ENCODE data around the gene DIRAS2. TPM values are rescaled to one million over a fixed set of nuclear protein-coding genes. Genes with fewer than 3 reads are reported as not detected.

Gene DIRAS2
- total RNA-seq, 4 donors from 2014 or later = 1.8 to 3.6 (median 2.8) TPM

GRCh38 chr9:90607701-90608516 lies 34.7 kb downstream of the DIRAS2 start:
- H3K9me3 ChIP-seq = no peaks in the 10 kb centered on the region
- H3K4me1 ChIP-seq = no peaks in the 10 kb centered on the region
- no peaks in the 10 kb centered on the region for H3K36me3 ChIP-seq
- no peaks in the 10 kb centered on the region for H3K27me3 ChIP-seq
- no peak overlapping the region for H3K4me3 ChIP-seq
- 59 to 65% methylated on average over 10 of the region's 10 CpGs for WGBS, 2 donors
- DNase-seq (ENCODE audit: low spot score in 2 of 2) = no peak
- TF ChIP-seq CTCF (IDR thresholded peaks at IDR 0.05) (no peak), EP300 (IDR thresholded peaks at IDR 0.05) (no peak), POLR2A (IDR thresholded peaks at IDR 0.05) (no peak)
- H3K27ac ChIP-seq = no peak overlapping the region

GRCh38 chr9:90600029-90600428 lies 42.6 kb downstream of the DIRAS2 start:
- Histone ChIP-seq H3K4me1 (no peaks in the 10 kb centered on the region), H3K27me3 (no peaks in the 10 kb centered on the region), H3K9me3 (no peaks in the 10 kb centered on the region), H3K27ac (no peak overlapping the region), H3K4me3 (no peak overlapping the region), H3K36me3 (no peaks in the 10 kb centered on the region)
- DNase-seq (ENCODE audit: low spot score in 2 of 2) = no peak
- 60 to 81% methylated on average over 1 of the region's 1 CpG for WGBS, 2 donors
- TF ChIP-seq POLR2A (IDR thresholded peaks at IDR 0.05) = no peak
- no peak for TF ChIP-seq CTCF (IDR thresholded peaks at IDR 0.05)
- no peak for TF ChIP-seq EP300 (IDR thresholded peaks at IDR 0.05)

- Histone ChIP-seq H3K4me3 (no peak overlapping the region), H3K36me3 (no peaks in the 10 kb centered on the region), H3K4me1 (no peaks in the 10 kb centered on the region), H3K9me3 (no peaks in the 10 kb centered on the region), H3K27me3 (no peaks in the 10 kb centered on the region), H3K27ac (no peak overlapping the region)
- TF ChIP-seq EP300 (IDR thresholded peaks at IDR 0.05) (no peak), POLR2A (IDR thresholded peaks at IDR 0.05) (no peak), CTCF (IDR thresholded peaks at IDR 0.05) (no peak)
- 89% methylated on average over 5 of the region's 5 CpGs for WGBS, 2 donors
- DNase-seq (ENCODE audit: low spot score in 2 of 2) = no peak
Observed at GRCh38 chr9:90598191-90598590, 44.4 kb downstream of the DIRAS2 start.

GRCh38 chr9:90593646-90594045 lies 49.0 kb downstream of the DIRAS2 start:
- no peaks in the 10 kb centered on the region for H3K4me1 ChIP-seq
- H3K4me3 ChIP-seq = no peak overlapping the region
- no peak overlapping the region for H3K27ac ChIP-seq
- TF ChIP-seq CTCF (IDR thresholded peaks at IDR 0.05) (no peak), EP300 (IDR thresholded peaks at IDR 0.05) (no peak), POLR2A (IDR thresholded peaks at IDR 0.05) (no peak)
- no peaks in the 10 kb centered on the region for H3K36me3 ChIP-seq
- no peaks in the 10 kb centered on the region for H3K9me3 ChIP-seq
- no peaks in the 10 kb centered on the region for H3K27me3 ChIP-seq
- WGBS, 2 donors = 43 to 70% methylated on average over 2 of the region's 2 CpGs
- no peak for DNase-seq (ENCODE audit: low spot score in 2 of 2)

- 65 to 70% methylated on average over 2 of the region's 2 CpGs for WGBS, 2 donors
- Histone ChIP-seq H3K9me3 (no peaks in the 10 kb centered on the region), H3K36me3 (no peaks in the 10 kb centered on the region), H3K27me3 (no peaks in the 10 kb centered on the region), H3K4me1 (no peaks in the 10 kb centered on the region), H3K27ac (no peak overlapping the region), H3K4me3 (no peak overlapping the region)
- DNase-seq (ENCODE audit: low spot score in 2 of 2) = no peak
- TF ChIP-seq EP300 (IDR thresholded peaks at IDR 0.05) = no peak
- no peak for TF ChIP-seq CTCF (IDR thresholded peaks at IDR 0.05)
- TF ChIP-seq POLR2A (IDR thresholded peaks at IDR 0.05) = no peak
Observed at GRCh38 chr9:90580576-90580975, 62.0 kb downstream of the DIRAS2 start.

All from tibial nerve (tissue), 4 donors.